HepG2 (cell line): Measurements from ENCODE around the gene GTF3A.

Source experiments
- CTCF ChIP-seq: sonication (generic); formaldehyde crosslinking; IDR thresholded peaks from 2 replicates; pipeline ENCODE4 v1.5.0; 2020; ENCODE audit warnings: mild to moderate bottlenecking, missing genetic modification reagents, moderate library complexity
- E2F5 ChIP-seq: sonication (generic); formaldehyde crosslinking; conservative IDR thresholded peaks from 2 replicates; pipeline ENCODE4 v1.4.0; 2020; ENCODE audit warnings: missing genetic modification reagents
- EZH2 ChIP-seq: conservative IDR thresholded peaks from 2 replicates; pipeline ENCODE4 v1.6.1; 2012; ENCODE audit warnings: mild to moderate bottlenecking, low read depth, low read length, moderate library complexity
- GABPA ChIP-seq, 2 experiments: IDR thresholded peaks; 2 replicates each; pipeline ENCODE4 v1.6.1; 2011 to 2016; ENCODE audit warnings: low read depth in 2 of 2, low read length in 1 of 2, missing biosample characterization in 1 of 2, missing genetic modification characterization in 1 of 2
- IKZF4 ChIP-seq: sonication (generic); formaldehyde crosslinking; IDR thresholded peaks from 2 replicates; pipeline ENCODE4 v1.5.1; 2020; ENCODE audit warnings: borderline replicate concordance, mild to moderate bottlenecking, low read depth, missing genetic modification reagents; ENCODE audit errors: not compliant biosample characterization
- POLR2A ChIP-seq, 2 experiments: IDR thresholded peaks; 2 replicates each; pipeline ENCODE4 v1.6.1; 2011; ENCODE audit warnings: low read depth in 2 of 2, low read length in 2 of 2, mild to moderate bottlenecking in 1 of 2, moderate library complexity in 1 of 2; ENCODE audit not compliant: insufficient read depth in 1 of 2
- RAD21 ChIP-seq: fragments of 450-650 bp; formaldehyde crosslinking; IDR thresholded peaks from 2 replicates; pipeline ENCODE4 v1.5.0; 2020; ENCODE audit warnings: mild to moderate bottlenecking
- ZC3H13 ChIP-seq: sonication (generic); formaldehyde crosslinking; IDR thresholded peaks from 2 replicates; pipeline ENCODE4 v1.8.1; 2023; ENCODE audit warnings: mild to moderate bottlenecking, missing genetic modification reagents, moderate library complexity
- ZNF124 ChIP-seq: sonication (generic); formaldehyde crosslinking; IDR thresholded peaks from 2 replicates; pipeline ENCODE4 v1.4.0; 2020; ENCODE audit warnings: missing genetic modification reagents
- ZNF431 ChIP-seq: sonication (generic); formaldehyde crosslinking; IDR thresholded peaks from 2 replicates; pipeline ENCODE4 v1.9.0; 2022; ENCODE audit warnings: missing genetic modification reagents, low read depth, mild to moderate bottlenecking, borderline replicate concordance
- ZNF746 ChIP-seq: sonication (generic); formaldehyde crosslinking; IDR thresholded peaks from 2 replicates; pipeline ENCODE4 v1.8.0; 2022; ENCODE audit warnings: mild to moderate bottlenecking, missing genetic modification reagents
- ZSCAN9 ChIP-seq: IDR thresholded peaks from 2 replicates; pipeline ENCODE4 v1.6.1; 2016; ENCODE audit warnings: borderline replicate concordance
- TF ChIP-seq, protein P1 (sequence below): IDR thresholded peaks from 2 replicates; pipeline ENCODE4 v1.6.1; 2016; ENCODE audit warnings: low read depth, control low read depth
- TF ChIP-seq, protein P2 (sequence below): sonication (generic); formaldehyde crosslinking; IDR thresholded peaks from 2 replicates; pipeline ENCODE4 v1.5.1; 2020; ENCODE audit warnings: mild to moderate bottlenecking, missing genetic modification reagents, borderline replicate concordance

- TF ChIP-seq EZH2 (no peak), CTCF (CRISPR knock-in tag) (no peak), ZNF124 (CRISPR knock-in tag) (no peak), ZC3H13 (CRISPR knock-in tag) (no peak), ZNF746 (no peak), ZSCAN9 (CRISPR knock-in tag) (no peak), GABPA (IDR thresholded peaks at IDR 0.05; ENCODE audit: low read depth, low read length) (no peak), GABPA (CRISPR knock-in tag; IDR thresholded peaks at IDR 0.05; ENCODE audit: low read depth) (no peak), POLR2A (IDR thresholded peaks at IDR 0.05; ENCODE audit: insufficient read depth in 1 of 2, low read depth in 2 of 2, low read length in 2 of 2) (no peak), ZNF431 (CRISPR knock-in tag) (no peak), IKZF4 (CRISPR knock-in tag) (no peak), RAD21 (no peak), E2F5 (no peak)
- TF ChIP-seq, protein P1, sequence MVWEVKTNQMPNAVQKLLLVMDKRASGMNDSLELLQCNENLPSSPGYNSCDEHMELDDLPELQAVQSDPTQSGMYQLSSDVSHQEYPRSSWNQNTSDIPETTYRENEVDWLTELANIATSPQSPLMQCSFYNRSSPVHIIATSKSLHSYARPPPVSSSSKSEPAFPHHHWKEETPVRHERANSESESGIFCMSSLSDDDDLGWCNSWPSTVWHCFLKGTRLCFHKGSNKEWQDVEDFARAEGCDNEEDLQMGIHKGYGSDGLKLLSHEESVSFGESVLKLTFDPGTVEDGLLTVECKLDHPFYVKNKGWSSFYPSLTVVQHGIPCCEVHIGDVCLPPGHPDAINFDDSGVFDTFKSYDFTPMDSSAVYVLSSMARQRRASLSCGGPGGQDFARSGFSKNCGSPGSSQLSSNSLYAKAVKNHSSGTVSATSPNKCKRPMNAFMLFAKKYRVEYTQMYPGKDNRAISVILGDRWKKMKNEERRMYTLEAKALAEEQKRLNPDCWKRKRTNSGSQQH (CRISPR knock-in tag): no peak
- TF ChIP-seq, protein P2, sequence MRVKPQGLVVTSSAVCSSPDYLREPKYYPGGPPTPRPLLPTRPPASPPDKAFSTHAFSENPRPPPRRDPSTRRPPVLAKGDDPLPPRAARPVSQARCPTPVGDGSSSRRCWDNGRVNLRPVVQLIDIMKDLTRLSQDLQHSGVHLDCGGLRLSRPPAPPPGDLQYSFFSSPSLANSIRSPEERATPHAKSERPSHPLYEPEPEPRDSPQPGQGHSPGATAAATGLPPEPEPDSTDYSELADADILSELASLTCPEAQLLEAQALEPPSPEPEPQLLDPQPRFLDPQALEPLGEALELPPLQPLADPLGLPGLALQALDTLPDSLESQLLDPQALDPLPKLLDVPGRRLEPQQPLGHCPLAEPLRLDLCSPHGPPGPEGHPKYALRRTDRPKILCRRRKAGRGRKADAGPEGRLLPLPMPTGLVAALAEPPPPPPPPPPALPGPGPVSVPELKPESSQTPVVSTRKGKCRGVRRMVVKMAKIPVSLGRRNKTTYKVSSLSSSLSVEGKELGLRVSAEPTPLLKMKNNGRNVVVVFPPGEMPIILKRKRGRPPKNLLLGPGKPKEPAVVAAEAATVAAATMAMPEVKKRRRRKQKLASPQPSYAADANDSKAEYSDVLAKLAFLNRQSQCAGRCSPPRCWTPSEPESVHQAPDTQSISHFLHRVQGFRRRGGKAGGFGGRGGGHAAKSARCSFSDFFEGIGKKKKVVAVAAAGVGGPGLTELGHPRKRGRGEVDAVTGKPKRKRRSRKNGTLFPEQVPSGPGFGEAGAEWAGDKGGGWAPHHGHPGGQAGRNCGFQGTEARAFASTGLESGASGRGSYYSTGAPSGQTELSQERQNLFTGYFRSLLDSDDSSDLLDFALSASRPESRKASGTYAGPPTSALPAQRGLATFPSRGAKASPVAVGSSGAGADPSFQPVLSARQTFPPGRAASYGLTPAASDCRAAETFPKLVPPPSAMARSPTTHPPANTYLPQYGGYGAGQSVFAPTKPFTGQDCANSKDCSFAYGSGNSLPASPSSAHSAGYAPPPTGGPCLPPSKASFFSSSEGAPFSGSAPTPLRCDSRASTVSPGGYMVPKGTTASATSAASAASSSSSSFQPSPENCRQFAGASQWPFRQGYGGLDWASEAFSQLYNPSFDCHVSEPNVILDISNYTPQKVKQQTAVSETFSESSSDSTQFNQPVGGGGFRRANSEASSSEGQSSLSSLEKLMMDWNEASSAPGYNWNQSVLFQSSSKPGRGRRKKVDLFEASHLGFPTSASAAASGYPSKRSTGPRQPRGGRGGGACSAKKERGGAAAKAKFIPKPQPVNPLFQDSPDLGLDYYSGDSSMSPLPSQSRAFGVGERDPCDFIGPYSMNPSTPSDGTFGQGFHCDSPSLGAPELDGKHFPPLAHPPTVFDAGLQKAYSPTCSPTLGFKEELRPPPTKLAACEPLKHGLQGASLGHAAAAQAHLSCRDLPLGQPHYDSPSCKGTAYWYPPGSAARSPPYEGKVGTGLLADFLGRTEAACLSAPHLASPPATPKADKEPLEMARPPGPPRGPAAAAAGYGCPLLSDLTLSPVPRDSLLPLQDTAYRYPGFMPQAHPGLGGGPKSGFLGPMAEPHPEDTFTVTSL (CRISPR knock-in tag): no peak
Measured at GRCh38 chr13:27398360-27398759, 26.1 kb upstream of the GTF3A start.
